Stimulated activated CD4-positive, alpha-beta T cell treated with anti-CD3 and anti-CD28 coated beads, Interleukin-1b, Interleukin-23, amount 100 ng/mL, for 24 hours (primary cell): ENCODE results near the gene SYPL1.

Source experiments
- DNase-seq, 4 experiments: peaks; one replicate each; pipeline ENCODE4 v3.0.0-alpha.2; 2020; ENCODE audit warnings: low read depth in 4 of 4, low spot score in 1 of 4

The SYPL1 gene

DNA sequence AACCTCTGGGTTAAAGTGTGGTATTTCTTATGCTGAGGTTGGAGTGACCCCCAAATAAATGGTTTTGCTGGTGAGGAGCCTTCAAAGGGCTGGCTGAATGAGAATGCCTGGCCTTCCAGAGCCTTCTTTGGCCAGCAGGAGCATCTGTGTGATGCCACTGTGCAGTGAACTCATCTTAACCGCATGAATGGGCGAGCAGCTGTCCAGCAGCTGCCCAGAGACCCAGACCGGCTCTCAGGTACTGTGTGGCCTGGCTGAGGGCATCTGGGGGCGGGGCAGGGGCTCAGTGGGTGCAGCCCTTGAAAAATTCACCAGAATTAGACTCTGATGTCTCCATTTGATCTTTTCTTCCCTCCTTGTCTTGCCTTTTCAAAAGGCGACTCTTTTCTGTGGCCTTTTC is 59.0 kb downstream of the SYPL1 start:
- DNase-seq: no peak

GRCh38 chr7:106052681-106053080 is 59.4 kb downstream of the SYPL1 start:
- DNase-seq: no peak

- no peak for DNase-seq
Measured at GRCh38 chr7:106050746-106051117, 61.4 kb downstream of the SYPL1 start.

GRCh38 chr7:106050002-106050745 is 61.9 kb downstream of the SYPL1 start:
- no peak for DNase-seq

DNA sequence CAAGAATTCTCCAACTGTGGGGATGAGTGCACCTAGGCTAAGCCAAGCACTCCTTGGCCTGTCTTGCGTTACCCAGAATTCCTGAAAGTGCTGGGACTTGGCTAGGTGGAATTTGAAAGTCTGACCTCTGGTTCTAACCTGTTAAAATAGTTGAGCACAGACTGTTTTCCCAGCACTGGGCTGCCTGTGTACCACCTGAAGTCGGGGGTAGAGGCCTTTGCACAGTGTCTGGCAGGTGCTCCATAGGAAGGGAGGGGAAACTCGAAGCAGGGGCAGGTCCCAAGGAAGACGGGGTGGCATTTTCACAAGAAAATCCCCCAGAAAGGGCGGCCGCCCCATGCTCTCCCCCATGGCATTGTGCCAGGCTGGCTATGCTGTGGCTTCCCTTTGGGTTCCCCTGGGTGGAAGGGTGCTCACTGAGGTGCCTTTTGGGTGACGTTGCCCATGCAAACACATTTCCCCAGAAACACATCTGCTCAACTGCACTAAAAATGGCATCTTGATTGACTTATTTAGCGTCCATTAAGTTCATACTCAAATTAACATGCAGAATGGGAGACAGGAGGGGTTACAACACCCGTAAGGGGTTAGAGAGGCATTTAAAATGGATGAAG is 62.9 kb downstream of the SYPL1 start:
- DNase-seq: no peak

DNA sequence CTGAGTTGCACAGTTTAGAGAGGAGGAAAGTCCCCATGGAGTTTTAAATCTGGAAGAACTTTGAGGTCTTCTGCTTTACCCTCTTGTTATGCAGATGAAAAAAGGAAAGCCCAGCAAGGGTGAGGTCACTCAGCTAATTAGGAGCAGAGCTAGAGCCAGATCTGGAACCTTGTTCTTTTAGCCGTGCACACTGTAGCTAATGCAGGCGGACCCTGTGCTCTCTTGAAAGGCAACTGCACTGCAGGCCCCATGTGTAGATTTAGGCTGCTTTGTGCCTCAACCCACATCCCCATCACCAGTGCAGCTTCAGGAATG is 63.4 kb downstream of the SYPL1 start:
- no peak for DNase-seq

DNA sequence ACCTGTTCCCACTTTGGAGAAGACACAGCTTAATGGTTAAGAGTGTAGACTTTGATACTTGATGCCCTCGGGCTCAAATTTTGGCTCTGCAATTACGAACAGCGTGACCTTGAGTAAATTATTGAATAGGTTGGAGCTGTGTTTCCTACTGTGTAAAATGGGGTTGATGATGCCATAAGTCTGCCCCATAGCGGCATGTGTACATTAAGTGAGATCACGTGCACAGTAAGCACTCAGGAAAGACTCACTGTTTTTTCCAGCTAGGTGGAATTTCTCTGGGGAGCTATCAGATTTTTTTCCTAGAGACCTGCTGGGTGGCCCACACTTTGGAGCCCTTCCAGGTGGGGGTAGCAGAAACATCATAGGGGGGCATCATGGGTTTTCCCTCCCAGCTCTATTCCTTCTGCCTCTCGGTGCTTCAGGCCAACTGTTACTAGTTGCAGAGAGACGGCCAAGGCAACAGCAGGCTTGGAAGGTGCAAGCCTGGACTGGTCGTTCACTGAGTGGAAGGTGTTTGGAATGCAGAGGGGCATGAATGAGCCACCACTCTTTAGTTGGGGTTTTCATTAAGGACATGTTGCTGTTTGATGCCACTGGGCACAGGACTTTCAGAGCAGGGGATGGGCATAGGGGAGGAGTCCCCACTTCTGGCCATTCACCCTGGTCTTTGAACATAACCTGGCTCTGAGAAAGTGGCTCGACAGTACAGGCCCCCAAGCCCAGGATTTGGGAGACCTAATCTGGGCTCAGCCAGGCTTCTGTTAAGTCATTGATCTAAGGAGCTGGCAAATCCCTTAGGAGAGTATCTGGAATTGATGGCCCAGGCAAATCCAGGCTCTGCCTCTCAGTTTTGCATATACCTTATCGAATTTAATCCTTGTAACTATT is 64.0 kb downstream of the SYPL1 start:
- no peak for DNase-seq

DNA sequence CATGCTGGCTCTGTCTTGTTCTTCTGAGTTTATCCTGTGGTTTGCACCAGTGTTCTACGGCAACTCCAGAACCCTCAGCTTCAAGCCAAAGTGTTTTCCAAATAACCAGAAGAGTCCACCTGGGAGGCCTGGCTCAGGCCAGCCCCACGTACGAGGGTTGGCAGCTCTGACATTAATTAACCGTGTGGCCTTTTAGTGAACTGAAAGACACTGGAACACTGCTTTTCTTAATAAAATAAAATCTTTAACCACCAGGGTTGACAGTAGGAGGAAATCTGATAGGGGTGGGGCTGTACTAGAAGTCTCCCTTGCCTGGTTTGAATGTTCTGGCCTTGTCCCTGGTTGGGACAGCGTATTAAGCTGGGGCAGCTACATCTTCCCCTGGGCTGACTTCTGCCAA is 64.9 kb downstream of the SYPL1 start:
- no peak for DNase-seq

DNA sequence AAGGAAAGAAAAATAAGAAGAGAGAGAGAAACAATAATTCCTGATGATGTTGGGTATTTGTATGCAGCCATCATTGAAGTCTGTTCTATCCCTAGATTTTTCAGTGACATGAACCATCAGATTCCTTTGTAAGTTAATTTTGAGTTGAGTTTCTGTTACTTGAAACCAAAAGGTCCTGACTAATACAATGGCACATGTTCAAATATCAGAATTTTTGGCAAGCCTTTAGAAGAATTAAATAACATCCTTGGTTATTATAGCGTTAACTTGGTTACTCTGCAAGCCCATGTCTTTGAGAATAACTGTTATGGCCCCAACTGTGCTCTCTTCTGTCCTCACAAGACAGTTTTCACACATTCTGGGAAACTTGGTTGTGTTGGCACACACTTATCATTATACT is 66.5 kb downstream of the SYPL1 start:
- no peak for DNase-seq

DNA sequence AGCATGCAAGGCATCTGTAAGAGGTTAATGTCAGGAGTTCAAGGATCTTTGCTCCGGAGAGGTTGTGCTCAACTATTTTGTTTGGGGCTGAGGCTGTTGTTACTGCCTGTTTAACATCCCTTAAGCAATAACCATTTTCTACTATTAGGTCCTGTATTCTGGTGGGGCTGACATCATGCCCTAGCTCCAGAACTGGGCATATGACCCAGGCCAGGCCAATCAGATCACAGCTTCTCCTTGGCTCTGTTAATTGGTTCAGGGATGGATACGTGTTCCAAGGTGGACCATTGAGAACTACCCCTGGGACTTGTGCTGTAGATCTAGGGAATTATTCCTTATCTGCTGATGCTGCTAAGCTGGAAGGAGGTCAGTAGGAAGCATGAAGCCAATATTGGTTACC is 67.0 kb downstream of the SYPL1 start:
- no peak for DNase-seq

GRCh38 chr7:106042196-106042611 is 69.9 kb downstream of the SYPL1 start:
- no peak for DNase-seq

GRCh38 chr7:106041140-106041717 is 70.9 kb downstream of the SYPL1 start:
- DNase-seq: peak in 1 of 4 experiments; percentile 14
